Stimulated activated naive B cell treated with anti-CD40 and anti-IgM and Interleukin-4, amounts not matched to agents 10 μg/mL and 1 μg/mL and 100 μg/mL, for 72 hours (primary cell): ENCODE data around the gene ATP6V1G1.
A peak's percentile ranks its signal among the peaks of the same experiment; 100 is the strongest.
"Not testable (repeated sequence)": the region's sequence is repeated elsewhere in the genome, so short reads cannot be mapped to it uniquely, and the experiment has no call there.

Experiments
- ATAC-seq, 2 donors: fragments of 150-1000 bp; cut with Tn5 transposase; replicated peaks; 2 replicates each; pipeline ENCODE4 v1.10.0; 2021; ENCODE audit warnings: moderate library complexity in 1 of 2
- DNase-seq: peaks from one replicate; pipeline ENCODE4 v3.0.0; 2021
- H3K27ac Mint-ChIP-seq: one replicate; pipeline ENCODE4 v1.8.0; 2022; ENCODE audit warnings: mild to moderate bottlenecking, mixed read lengths
- H3K27me3 Mint-ChIP-seq, 2 donors: one replicate each; pipeline ENCODE4 v1.8.0; 2022; ENCODE audit warnings: mixed read lengths in 2 of 2
- H3K36me3 Mint-ChIP-seq, 2 donors: one replicate each; pipeline ENCODE4 v1.8.0; 2022; ENCODE audit warnings: mixed read lengths in 2 of 2, mild to moderate bottlenecking in 1 of 2
- H3K4me1 Mint-ChIP-seq, 2 donors: one replicate each; pipeline ENCODE4 v1.8.0; 2022; ENCODE audit warnings: mixed read lengths in 2 of 2, mild to moderate bottlenecking in 1 of 2
- H3K4me3 Mint-ChIP-seq, 2 donors: one replicate each; pipeline ENCODE4 v1.8.0; 2022; ENCODE audit warnings: mild to moderate bottlenecking in 2 of 2, mixed read lengths in 2 of 2, moderate library complexity in 1 of 2
- H3K9me3 Mint-ChIP-seq, 2 donors: one replicate each; pipeline ENCODE4 v1.8.0; 2022; ENCODE audit warnings: mixed read lengths in 2 of 2, mild to moderate bottlenecking in 1 of 2

ATP6V1G1 gene

GRCh38 chr9:114591291-114591787, 3.8 kb downstream of the ATP6V1G1 start:
- Mint-ChIP-seq H3K4me1 (peaks cover 45 to 69% of the 10 kb centered on the region in 2 donors), H3K9me3 (no peaks in the 10 kb centered on the region), H3K36me3 (peaks cover 40 to 61% of the 10 kb centered on the region in 2 donors), H3K27me3 (no peaks in the 10 kb centered on the region), H3K27ac (peak overlapping the region; percentile 77), H3K4me3 (peak overlapping the region; percentile 67 to 75)
- no peak for DNase-seq
- ATAC-seq: no peak

- no peaks in the 10 kb centered on the region for H3K9me3 Mint-ChIP-seq
- peak overlapping the region; percentile 67 to 75 for H3K4me3 Mint-ChIP-seq
- no peaks in the 10 kb centered on the region for H3K27me3 Mint-ChIP-seq
- ATAC-seq (no peak), DNase-seq (no peak)
- H3K27ac Mint-ChIP-seq: peak overlapping the region; percentile 72
- peaks cover 44 to 67% of the 10 kb centered on the region in 2 donors for H3K4me1 Mint-ChIP-seq
- H3K36me3 Mint-ChIP-seq: peaks cover 42 to 66% of the 10 kb centered on the region in 2 donors
These were observed 4.3 kb downstream of the ATP6V1G1 start for GRCh38 chr9:114591849-114592248.

DNA sequence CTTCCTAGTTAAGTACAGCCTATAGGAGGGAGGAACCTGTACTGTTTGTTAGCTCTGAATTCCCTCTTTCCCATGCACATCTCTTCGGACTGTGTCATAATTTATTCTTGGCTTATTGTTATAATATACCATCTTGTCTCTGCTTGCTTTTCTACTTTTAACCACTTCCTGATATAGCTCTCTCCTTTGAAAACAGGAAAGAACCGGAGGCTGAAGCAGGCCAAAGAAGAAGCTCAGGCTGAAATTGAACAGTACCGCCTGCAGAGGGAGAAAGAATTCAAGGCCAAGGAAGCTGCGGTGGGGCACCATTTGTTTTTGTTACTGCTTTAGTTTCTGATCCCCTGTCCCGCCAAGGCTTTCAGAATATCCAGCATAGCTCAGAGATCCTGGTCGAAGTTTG, 4.8 kb downstream of the ATP6V1G1 start:
- H3K27me3 Mint-ChIP-seq: no peaks in the 10 kb centered on the region
- peaks cover 45 to 68% of the 10 kb centered on the region in 2 donors for H3K36me3 Mint-ChIP-seq
- DNase-seq: peak; percentile 33
- peak overlapping the region; percentile 67 to 75 for H3K4me3 Mint-ChIP-seq
- no peaks in the 10 kb centered on the region for H3K9me3 Mint-ChIP-seq
- peak; percentile 31 to 33 for ATAC-seq
- H3K27ac Mint-ChIP-seq: peak overlapping the region; percentile 72
- peaks cover 40 to 63% of the 10 kb centered on the region in 2 donors for H3K4me1 Mint-ChIP-seq

GRCh38 chr9:114594136-114594535, 6.6 kb downstream of the ATP6V1G1 start:
- H3K4me3 Mint-ChIP-seq: no peak overlapping the region
- DNase-seq (no peak), ATAC-seq (no peak)
- H3K4me1 Mint-ChIP-seq: peaks cover 44 to 67% of the 10 kb centered on the region in 2 donors
- peak overlapping the region; percentile 37 for H3K27ac Mint-ChIP-seq
- no peaks in the 10 kb centered on the region for H3K27me3 Mint-ChIP-seq
- no peaks in the 10 kb centered on the region for H3K9me3 Mint-ChIP-seq
- peaks cover 44 to 67% of the 10 kb centered on the region in 2 donors for H3K36me3 Mint-ChIP-seq

- not testable (repeated sequence) for H3K27me3 Mint-ChIP-seq, H3K9me3 Mint-ChIP-seq, ATAC-seq, DNase-seq, H3K4me3 Mint-ChIP-seq
- Mint-ChIP-seq H3K4me1 (peaks cover 25 to 41% of the 10 kb centered on the region in 2 donors), H3K36me3 (peaks cover 49 to 68% of the 10 kb centered on the region in 2 donors), H3K27ac (peak overlapping the region; percentile 65)
These were observed 13.1 kb downstream of the ATP6V1G1 start for GRCh38 chr9:114600502-114601248.

GRCh38 chr9:114601787-114602186, 14.2 kb downstream of the ATP6V1G1 start:
- ATAC-seq, H3K9me3 Mint-ChIP-seq, H3K27me3 Mint-ChIP-seq, H3K4me3 Mint-ChIP-seq, DNase-seq, H3K27ac Mint-ChIP-seq: not testable (repeated sequence)
- Mint-ChIP-seq H3K36me3 (peaks cover 44 to 60% of the 10 kb centered on the region in 2 donors), H3K4me1 (peaks cover 28 to 49% of the 10 kb centered on the region in 2 donors)

DNA sequence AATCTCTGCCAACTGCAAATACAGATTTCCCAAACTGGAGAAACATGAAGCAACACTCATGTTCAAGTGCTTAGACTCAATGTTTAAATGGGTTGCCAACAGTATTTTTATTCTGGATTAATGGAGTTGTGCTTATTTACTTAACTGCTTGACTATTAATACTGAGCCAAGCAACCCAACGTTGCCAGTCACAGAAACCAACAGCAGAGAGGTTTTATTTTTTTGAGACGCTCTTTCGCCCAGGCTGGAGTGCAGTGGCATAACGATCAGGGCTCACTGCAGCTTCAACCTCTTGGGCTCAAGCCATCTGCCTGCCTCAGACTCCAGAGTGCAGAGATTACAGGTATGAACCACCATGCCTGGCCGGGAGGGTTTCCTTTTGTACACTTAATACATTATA, 15.1 kb downstream of the ATP6V1G1 start:
- H3K27me3 Mint-ChIP-seq: no peaks in the 10 kb centered on the region
- H3K4me1 Mint-ChIP-seq: peaks cover 32 to 53% of the 10 kb centered on the region in 2 donors
- H3K9me3 Mint-ChIP-seq: peaks cover 6 to 8% of the 10 kb centered on the region in 2 donors
- ATAC-seq: no peak
- no peak overlapping the region for H3K27ac Mint-ChIP-seq
- no peak overlapping the region for H3K4me3 Mint-ChIP-seq
- DNase-seq: no peak
- peaks cover 39 to 55% of the 10 kb centered on the region in 2 donors for H3K36me3 Mint-ChIP-seq

DNA sequence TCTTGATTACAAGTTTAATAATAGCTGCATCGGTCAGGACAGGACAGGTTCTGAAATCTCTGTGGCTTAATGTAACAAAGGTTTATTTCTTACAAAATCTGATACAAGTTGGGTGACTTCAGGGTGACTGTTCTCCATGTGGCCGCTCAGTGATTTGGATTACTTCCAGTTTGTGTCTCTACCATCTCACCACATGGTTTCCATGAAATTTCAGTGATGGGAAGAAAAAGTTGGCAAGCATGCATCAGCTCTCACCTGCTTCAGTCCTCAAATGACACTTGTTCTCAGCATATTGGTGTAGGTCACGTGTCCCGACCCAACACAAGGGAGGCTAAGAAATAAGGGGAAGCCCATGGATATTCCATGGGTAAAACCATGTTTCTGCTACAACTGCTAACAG, 15.7 kb downstream of the ATP6V1G1 start:
- Mint-ChIP-seq H3K9me3 (peaks cover 6 to 8% of the 10 kb centered on the region in 2 donors), H3K4me3 (no peak overlapping the region), H3K36me3 (peaks cover 37 to 54% of the 10 kb centered on the region in 2 donors), H3K27ac (no peak overlapping the region), H3K4me1 (peaks cover 37 to 56% of the 10 kb centered on the region in 2 donors), H3K27me3 (no peaks in the 10 kb centered on the region)
- DNase-seq (no peak), ATAC-seq (no peak)

- Mint-ChIP-seq H3K9me3 (peaks cover 6 to 8% of the 10 kb centered on the region in 2 donors), H3K27ac (peak overlapping the region; percentile 86), H3K27me3 (no peaks in the 10 kb centered on the region), H3K4me3 (peak overlapping the region; percentile 14 to 36), H3K36me3 (peaks cover 26 to 43% of the 10 kb centered on the region in 2 donors), H3K4me1 (peaks cover 41 to 61% of the 10 kb centered on the region in 2 donors)
- ATAC-seq (no peak), DNase-seq (no peak)
These were observed 17.4 kb downstream of the ATP6V1G1 start for GRCh38 chr9:114604989-114605388.

DNA sequence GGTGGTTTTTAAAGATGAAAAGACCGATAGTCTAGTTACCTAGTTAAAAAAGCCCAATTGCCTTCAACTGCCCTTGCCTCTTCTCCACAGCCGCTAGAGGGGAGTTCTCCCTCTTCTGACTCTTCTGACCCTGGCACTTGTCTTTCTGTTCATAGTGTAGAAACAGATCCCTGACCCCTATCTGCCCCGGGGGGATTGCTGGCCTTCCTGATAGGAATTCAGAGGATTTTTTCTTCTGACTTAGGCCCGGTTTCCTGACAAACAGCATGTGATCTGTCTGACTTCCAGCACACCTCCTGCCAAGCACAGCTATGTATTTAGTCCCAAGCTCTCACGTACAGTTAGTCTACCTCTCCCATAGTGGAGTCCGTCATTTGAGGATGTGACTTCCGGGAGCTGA, 18.5 kb downstream of the ATP6V1G1 start:
- no peak overlapping the region for H3K4me3 Mint-ChIP-seq
- peaks cover 6 to 8% of the 10 kb centered on the region in 2 donors for H3K9me3 Mint-ChIP-seq
- no peak for ATAC-seq
- H3K4me1 Mint-ChIP-seq: peaks cover 46 to 70% of the 10 kb centered on the region in 2 donors
- DNase-seq: no peak
- peaks cover 16 to 32% of the 10 kb centered on the region in 2 donors for H3K36me3 Mint-ChIP-seq
- H3K27me3 Mint-ChIP-seq: no peaks in the 10 kb centered on the region
- peak overlapping the region; percentile 56 for H3K27ac Mint-ChIP-seq

- Mint-ChIP-seq H3K36me3 (peaks cover 12 to 26% of the 10 kb centered on the region in 2 donors), H3K27me3 (no peaks in the 10 kb centered on the region), H3K9me3 (peaks cover 3 to 4% of the 10 kb centered on the region in 2 donors), H3K4me3 (peak overlapping the region; percentile 5 to 63), H3K4me1 (peaks cover 46 to 71% of the 10 kb centered on the region in 2 donors), H3K27ac (peak overlapping the region; percentile 79)
- no peak for ATAC-seq
- DNase-seq: no peak
These were observed 19.1 kb downstream of the ATP6V1G1 start for GRCh38 chr9:114606597-114607207.

- Mint-ChIP-seq H3K9me3 (no peaks in the 10 kb centered on the region), H3K27me3 (no peaks in the 10 kb centered on the region), H3K36me3 (peaks cover 3 to 19% of the 10 kb centered on the region in 2 donors), H3K4me1 (peaks cover 52 to 82% of the 10 kb centered on the region in 2 donors), H3K27ac (peak overlapping the region; percentile 79), H3K4me3 (peak overlapping the region; percentile 37 to 63)
- DNase-seq (peak; percentile 58), ATAC-seq (peak; percentile 68 to 72)
These were observed 20.3 kb downstream of the ATP6V1G1 start for GRCh38 chr9:114607671-114608524.

DNA sequence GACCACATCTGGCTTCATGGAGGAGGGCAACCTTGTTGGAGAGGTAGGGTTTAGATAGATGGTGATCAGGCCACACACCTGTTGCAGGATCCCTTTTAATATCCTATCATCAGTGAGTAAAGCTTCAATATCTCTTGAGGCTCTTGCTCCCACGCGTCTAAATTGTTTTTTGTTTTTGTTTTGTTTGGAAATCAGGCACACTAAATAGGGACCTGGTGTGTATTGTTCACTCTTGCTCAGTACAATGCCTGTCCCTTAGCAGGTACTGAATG, 20.9 kb downstream of the ATP6V1G1 start:
- H3K27ac Mint-ChIP-seq: peak overlapping the region; percentile 79
- peaks cover 4 to 19% of the 10 kb centered on the region in 2 donors for H3K36me3 Mint-ChIP-seq
- H3K4me3 Mint-ChIP-seq: peak overlapping the region; percentile 37 to 52

More for the DNA sequence above, 20.9 kb downstream of the ATP6V1G1 start:
- DNase-seq: no peak
- Mint-ChIP-seq H3K9me3 (no peaks in the 10 kb centered on the region), H3K27me3 (no peaks in the 10 kb centered on the region), H3K4me1 (peaks cover 53 to 88% of the 10 kb centered on the region in 2 donors)
- ATAC-seq: no peak
